Lung microvascular endothelial cell (primary cell): ENCODE data around the gene EVX2. TPM values are rescaled to one million over a fixed set of nuclear protein-coding genes. Genes with fewer than 3 reads are reported as not detected.

Source experiments
- DNase-seq, 2 donors: peaks; one replicate each; pipeline versions ENCODE4 v3.0.0 to v3.0.0-alpha.2; 2010; ENCODE audit warnings: low read depth in 2 of 2
- total RNA-seq: library from RNA; depleted of rRNA; stranded (reverse); fragments of >200 nt; gene quantifications from 2 replicates; pipeline ENCODE4 v1.2.1, GENCODE V29; 2014

Gene EVX2
- not detected in 2 replicates for total RNA-seq

GRCh38 chr2:176083796-176084261 is at the start of gene EVX2:
EVX2 (minus strand) TSS chr2:176083962; CDS start chr2:176083776, 186 bp downstream.
- no peak for DNase-seq

- peak in 1 of 2 donors; percentile 33 for DNase-seq
Measured at GRCh38 chr2:176133389-176133788, 49.6 kb upstream of the EVX2 start.

- DNase-seq = peak; percentile 12 to 79
Measured at GRCh38 chr2:176132205-176133171, 48.7 kb upstream of the EVX2 start.

- DNase-seq = no peak
Measured at GRCh38 chr2:176131848-176132158, 48.0 kb upstream of the EVX2 start.

GRCh38 chr2:176130957-176131847 is 47.4 kb upstream of the EVX2 start:
- peak in 1 of 2 donors; percentile 52 for DNase-seq

- peak; percentile 33 to 86 for DNase-seq
Measured at GRCh38 chr2:176130147-176130956, 46.6 kb upstream of the EVX2 start.

- no peak for DNase-seq
Measured at GRCh38 chr2:176129813-176130146, 46.0 kb upstream of the EVX2 start.

GRCh38 chr2:176128982-176129796 is 45.4 kb upstream of the EVX2 start, which contains the start of gene HOXD8:
HOXD8 (plus strand) TSS chr2:176129705; CDS start chr2:176130367, 662 bp downstream.
- peak; percentile 64 to 98 for DNase-seq

GRCh38 chr2:176128172-176128981 is 44.6 kb upstream of the EVX2 start:
- peak in 1 of 2 donors; percentile 65 for DNase-seq

- DNase-seq = no peak
Measured at GRCh38 chr2:176127774-176128072, 44.0 kb upstream of the EVX2 start.

- peak; percentile 68 to 93 for DNase-seq
Measured at GRCh38 chr2:176126929-176127773, 43.4 kb upstream of the EVX2 start.

GRCh38 chr2:176125772-176126054 is 42.0 kb upstream of the EVX2 start:
- peak in 1 of 2 donors; percentile 66 for DNase-seq

- DNase-seq = peak in 1 of 2 donors; percentile 50
Measured at GRCh38 chr2:176124947-176125771, 41.4 kb upstream of the EVX2 start.

- peak in 1 of 2 donors; percentile 59 for DNase-seq
Measured at GRCh38 chr2:176124110-176124946, 40.6 kb upstream of the EVX2 start.

- DNase-seq = peak in 1 of 2 donors; percentile 48
Measured at GRCh38 chr2:176123411-176124109, 39.8 kb upstream of the EVX2 start.

- peak in 1 of 2 donors; percentile 19 for DNase-seq
Measured at GRCh38 chr2:176122683-176123410, 39.1 kb upstream of the EVX2 start, which contains the start of gene HOXD9. HOXD9 (plus strand) TSS chr2:176122719; CDS start chr2:176122769, 50 bp downstream.
